SK-N-SH (cell line): ENCODE results near the gene ASCC1. TPM values are rescaled to one million over a fixed set of nuclear protein-coding genes. Genes with fewer than 3 reads are reported as not detected.
A peak's percentile ranks its signal among the peaks of the same experiment; 100 is the strongest.

Source experiments
- CTCF ChIA-PET: fragments of 300-600, 350-600 bp; formaldehyde crosslinking; extraction: SDS; loops from one replicate; lab custom pipeline; 2021; lab: Yijun Ruan, JAX
- POLR2A ChIA-PET: fragments of 350-600 bp; sonication (Branson Sonifier 250); formaldehyde crosslinking; extraction: SDS; loops from one replicate; lab custom pipeline; 2020; ENCODE audit warnings: antibody characterized with exemption, inconsistent platforms; lab: Yijun Ruan, JAX
- DNase-seq: peaks from one replicate; pipeline ENCODE4 v3.0.0; 2012
- H2AFZ ChIP-seq: fragments of 200-600 bp; sonication (generic); 2 replicates; pipeline ENCODE4 v1.8.1; 2016; ENCODE audit warnings: antibody characterized with exemption, mild to moderate bottlenecking, low read depth
- H3F3A ChIP-seq: fragments of 200-600 bp; sonication (generic); replicated peaks from 2 replicates; pipeline ENCODE3; 2016; ENCODE audit warnings: antibody characterized with exemption, mild to moderate bottlenecking; ENCODE audit not compliant: insufficient read depth
- H3K27ac ChIP-seq, 2 experiments: fragments of 200-500 bp in 1 of 2; fragments of 200-600 bp in 1 of 2; sonication (Bioruptor generic) in 1 of 2; sonication (generic), shearing (Covaris generic) in 1 of 2; 2 replicates each; pipeline versions ENCODE4 v1.5.1 to v1.6.1; 2014 to 2016; ENCODE audit warnings: low read depth in 2 of 2, inconsistent platforms in 1 of 2, low read length in 1 of 2, mild to moderate bottlenecking in 1 of 2, mixed read lengths in 1 of 2
- H3K27me3 ChIP-seq: fragments of 200-600 bp; sonication (generic), shearing (Covaris generic); 2 replicates; pipeline ENCODE4 v1.6.1; 2016; ENCODE audit warnings: mixed run types; ENCODE audit not compliant: insufficient read depth
- H3K36me3 ChIP-seq, 2 experiments: fragments of 200-500 bp in 1 of 2; fragments of 200-600 bp in 1 of 2; sonication (Bioruptor generic) in 1 of 2; sonication (generic) in 1 of 2; replicated peaks in 1 of 2; 2 replicates each; pipeline versions ENCODE3 to v1.5.1; 2014 to 2016; ENCODE audit warnings: low read length in 1 of 2, mild to moderate bottlenecking in 1 of 2; ENCODE audit not compliant: insufficient read depth in 2 of 2, control insufficient read depth in 1 of 2
- H3K4me1 ChIP-seq, 2 experiments: fragments of 200-500 bp in 1 of 2; fragments of 200-600 bp in 1 of 2; sonication (Bioruptor generic) in 1 of 2; sonication (generic), shearing (Covaris generic) in 1 of 2; 2 replicates each; pipeline versions ENCODE4 v1.5.1 to v1.6.1; 2014 to 2016; ENCODE audit warnings: low read depth in 1 of 2, low read length in 1 of 2, mixed run types in 1 of 2; ENCODE audit not compliant: insufficient read depth in 2 of 2, control insufficient read depth in 1 of 2
- H3K4me2 ChIP-seq: fragments of 200-600 bp; sonication (generic), shearing (Covaris generic); 2 replicates; pipeline ENCODE4 v1.6.1; 2017; ENCODE audit warnings: mixed run types
- H3K4me3 ChIP-seq, 2 experiments: fragments of 200-500 bp in 1 of 2; fragments of 200-600 bp in 1 of 2; sonication (Bioruptor generic) in 1 of 2; sonication (generic), shearing (Covaris generic) in 1 of 2; 2 replicates each; pipeline versions ENCODE4 v1.5.1 to v1.8.1; 2014 to 2016; ENCODE audit warnings: low read depth in 2 of 2, inconsistent platforms in 1 of 2, low read length in 1 of 2, mild to moderate bottlenecking in 1 of 2, mixed read lengths in 1 of 2, moderate library complexity in 1 of 2
- H3K79me2 ChIP-seq: fragments of 200-600 bp; sonication (generic); 2 replicates; pipeline ENCODE4 v1.8.1; 2017; ENCODE audit warnings: mild to moderate bottlenecking; ENCODE audit not compliant: insufficient read depth
- H3K9ac ChIP-seq: fragments of 200-600 bp; sonication (generic); 2 replicates; pipeline ENCODE4 v1.6.1; 2017; ENCODE audit warnings: mixed run types
- H3K9me2 ChIP-seq: fragments of 200-600 bp; sonication (generic); 2 replicates; pipeline ENCODE4 v1.6.1; 2017; ENCODE audit warnings: mixed run types
- H3K9me3 ChIP-seq: fragments of 200-600 bp; sonication (generic); 2 replicates; pipeline ENCODE4 v1.6.1; 2017; ENCODE audit warnings: mixed run types, mild to moderate bottlenecking, moderate library complexity
- H4K20me1 ChIP-seq: fragments of 200-600 bp; sonication (generic); 2 replicates; pipeline ENCODE4 v1.6.1; 2017; ENCODE audit warnings: mild to moderate bottlenecking, mixed run types; ENCODE audit not compliant: insufficient read depth
- ELF1 ChIP-seq: IDR thresholded peaks from 2 replicates; pipeline ENCODE4 v1.4.0; 2012
- EP300 ChIP-seq, 2 experiments: IDR thresholded peaks; 2 replicates each; pipeline versions ENCODE4 v1.4.0 to v1.6.1; 2012; ENCODE audit warnings: borderline replicate concordance in 1 of 2, low read depth in 1 of 2, low read length in 1 of 2
- FOXJ3 ChIP-seq: sonication (generic); formaldehyde crosslinking; IDR thresholded peaks from 2 replicates; pipeline ENCODE4 v1.5.1; 2020; ENCODE audit warnings: mild to moderate bottlenecking, missing genetic modification reagents
- FOXM1 ChIP-seq: IDR thresholded peaks from 2 replicates; pipeline ENCODE4 v1.4.0; 2012; ENCODE audit warnings: low read depth, mild to moderate bottlenecking
- GABPA ChIP-seq: IDR thresholded peaks from 2 replicates; pipeline ENCODE4 v1.4.0; 2012; ENCODE audit warnings: low read depth, mild to moderate bottlenecking
- GATA2 ChIP-seq: sonication (generic); formaldehyde crosslinking; IDR thresholded peaks from 2 replicates; pipeline ENCODE4 v1.5.0; 2020; ENCODE audit warnings: mild to moderate bottlenecking, missing genetic modification reagents
- JUND ChIP-seq: IDR thresholded peaks from 2 replicates; pipeline ENCODE4 v1.4.0; 2012
- MXI1 ChIP-seq: IDR thresholded peaks from 2 replicates; pipeline ENCODE4 v1.6.1; 2012; ENCODE audit warnings: mild to moderate bottlenecking, low read depth, low read length, improper control_type of control experiment
- NFIC ChIP-seq: IDR thresholded peaks from 2 replicates; pipeline ENCODE4 v1.4.0; 2012; ENCODE audit warnings: borderline replicate concordance
- NRF1 ChIP-seq: IDR thresholded peaks from 2 replicates; pipeline ENCODE4 v1.6.1; 2012; ENCODE audit warnings: low read depth, mild to moderate bottlenecking, low read length
- POLR2AphosphoS5 ChIP-seq: IDR thresholded peaks from 2 replicates; pipeline ENCODE4 v1.6.1; 2012; ENCODE audit warnings: low read depth, low read length
- RAD21 ChIP-seq: IDR thresholded peaks from 2 replicates; pipeline ENCODE4 v1.6.1; 2012; ENCODE audit warnings: mild to moderate bottlenecking, low read length
- RCOR1 ChIP-seq: fragments of 150-350 bp; IDR thresholded peaks from 2 replicates; pipeline ENCODE4 v1.6.1; 2017; ENCODE audit warnings: antibody characterized with exemption, low read length
- RXRA ChIP-seq: IDR thresholded peaks from 2 replicates; pipeline ENCODE4 v1.4.0; 2012; ENCODE audit warnings: low read depth, mild to moderate bottlenecking, borderline replicate concordance
- TAF1 ChIP-seq: IDR thresholded peaks from 2 replicates; pipeline ENCODE4 v1.6.1; 2012; ENCODE audit warnings: low read depth, mild to moderate bottlenecking, low read length, moderate library complexity, borderline replicate concordance
- TCF12 ChIP-seq: IDR thresholded peaks from 2 replicates; pipeline ENCODE4 v1.4.0; 2012
- USF1 ChIP-seq: IDR thresholded peaks from 2 replicates; pipeline ENCODE4 v1.4.0; 2012; ENCODE audit warnings: low read depth, borderline replicate concordance
- YY1 ChIP-seq: IDR thresholded peaks from 2 replicates; pipeline ENCODE4 v1.4.0; 2012; ENCODE audit warnings: low read depth, mild to moderate bottlenecking
- ZBTB33 ChIP-seq: IDR thresholded peaks from 2 replicates; pipeline ENCODE4 v1.4.0; 2012; ENCODE audit warnings: low read depth, borderline replicate concordance
- WGBS: methylation state at CpG from one replicate; pipeline ENCODE4 v1.1.6; 2017; ENCODE audit warnings: low lambda C conversion rate; 5-methylcytosine and 5-hydroxymethylcytosine counted together
- polyA plus RNA-seq, 3 experiments: library from polyadenylated mRNA; depleted of rRNA; stranded (reverse); fragments of >200 nt; gene quantifications; 2 replicates each; pipeline ENCODE4 v1.2.3, GENCODE V29; 2012
- TF ChIP-seq, protein P1 (sequence below): fragments of 200-600 bp; sonication (generic); IDR thresholded peaks from 2 replicates; pipeline ENCODE4 v1.6.1; 2017; ENCODE audit warnings: antibody characterized with exemption, mild to moderate bottlenecking, moderate library complexity
- TF ChIP-seq, protein P2 (sequence below): IDR thresholded peaks from 2 replicates; pipeline ENCODE4; 2012

The ASCC1 gene
- polyA plus RNA-seq, 1 of the 3 experiments (the other 2 are of a cell fraction), result 15.0 TPM

GRCh38 chr10:72173262-72173618 is 42.8 kb downstream of the ASCC1 start:
- CTCF ChIA-PET, result interaction anchor here (0.8 to 1.7 kb wide), 5 partner anchors 8 to 277 kb away, joined by 3 to 5 read pairs (median 4); no protein-coding TSS in a partner anchor
- Histone ChIP-seq H3K27ac (peak overlapping the region; percentile 80 to 90), H3K9me2 (no peaks in the 10 kb centered on the region), H3K36me3 (peaks cover 4 to 8% of the 10 kb centered on the region in 2 experiments), H3K4me3 (no peak overlapping the region), H3K79me2 (no peaks in the 10 kb centered on the region), H3F3A (peaks cover 59% of the 10 kb centered on the region), H3K9ac (no peak overlapping the region), H3K27me3 (no peaks in the 10 kb centered on the region), H3K4me1 (peaks cover 12 to 38% of the 10 kb centered on the region in 2 experiments), H3K4me2 (peak overlapping the region; percentile 40; the same call in 1 of the 2 replicates), H2AFZ (no peak overlapping the region), H4K20me1 (no peaks in the 10 kb centered on the region), H3K9me3 (no peaks in the 10 kb centered on the region)
- WGBS, result 28% methylated on average over 3 of the region's 3 CpGs
- POLR2A ChIA-PET, result interaction anchor here (0.6 to 1.4 kb wide), 2 partner anchors 8 to 276 kb away, joined by 4 to 5 read pairs; no protein-coding TSS in a partner anchor
- no peak for TF ChIP-seq NRF1
- TF ChIP-seq GABPA, result no peak
- no peak for TF ChIP-seq EP300 (IDR thresholded peaks at IDR 0.05; ENCODE audit: borderline replicate concordance in 1 of 2, low read depth in 1 of 2, low read length in 1 of 2)
- TF ChIP-seq JUND, result no peak
- TF ChIP-seq FOXJ3 (CRISPR knock-in tag), result no peak
- no peak for TF ChIP-seq TCF12
- no peak for TF ChIP-seq FOXM1
- TF ChIP-seq, protein P1, sequence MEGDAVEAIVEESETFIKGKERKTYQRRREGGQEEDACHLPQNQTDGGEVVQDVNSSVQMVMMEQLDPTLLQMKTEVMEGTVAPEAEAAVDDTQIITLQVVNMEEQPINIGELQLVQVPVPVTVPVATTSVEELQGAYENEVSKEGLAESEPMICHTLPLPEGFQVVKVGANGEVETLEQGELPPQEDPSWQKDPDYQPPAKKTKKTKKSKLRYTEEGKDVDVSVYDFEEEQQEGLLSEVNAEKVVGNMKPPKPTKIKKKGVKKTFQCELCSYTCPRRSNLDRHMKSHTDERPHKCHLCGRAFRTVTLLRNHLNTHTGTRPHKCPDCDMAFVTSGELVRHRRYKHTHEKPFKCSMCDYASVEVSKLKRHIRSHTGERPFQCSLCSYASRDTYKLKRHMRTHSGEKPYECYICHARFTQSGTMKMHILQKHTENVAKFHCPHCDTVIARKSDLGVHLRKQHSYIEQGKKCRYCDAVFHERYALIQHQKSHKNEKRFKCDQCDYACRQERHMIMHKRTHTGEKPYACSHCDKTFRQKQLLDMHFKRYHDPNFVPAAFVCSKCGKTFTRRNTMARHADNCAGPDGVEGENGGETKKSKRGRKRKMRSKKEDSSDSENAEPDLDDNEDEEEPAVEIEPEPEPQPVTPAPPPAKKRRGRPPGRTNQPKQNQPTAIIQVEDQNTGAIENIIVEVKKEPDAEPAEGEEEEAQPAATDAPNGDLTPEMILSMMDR, result no peak
- TF ChIP-seq, protein P2, sequence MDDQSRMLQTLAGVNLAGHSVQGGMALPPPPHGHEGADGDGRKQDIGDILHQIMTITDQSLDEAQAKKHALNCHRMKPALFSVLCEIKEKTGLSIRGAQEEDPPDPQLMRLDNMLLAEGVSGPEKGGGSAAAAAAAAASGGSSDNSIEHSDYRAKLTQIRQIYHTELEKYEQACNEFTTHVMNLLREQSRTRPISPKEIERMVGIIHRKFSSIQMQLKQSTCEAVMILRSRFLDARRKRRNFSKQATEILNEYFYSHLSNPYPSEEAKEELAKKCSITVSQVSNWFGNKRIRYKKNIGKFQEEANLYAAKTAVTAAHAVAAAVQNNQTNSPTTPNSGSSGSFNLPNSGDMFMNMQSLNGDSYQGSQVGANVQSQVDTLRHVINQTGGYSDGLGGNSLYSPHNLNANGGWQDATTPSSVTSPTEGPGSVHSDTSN, result no peak
- TF ChIP-seq RAD21, result no peak
- no peak for TF ChIP-seq USF1
- no peak for TF ChIP-seq GATA2
- TF ChIP-seq RCOR1, result no peak
- DNase-seq, result no peak

DNA sequence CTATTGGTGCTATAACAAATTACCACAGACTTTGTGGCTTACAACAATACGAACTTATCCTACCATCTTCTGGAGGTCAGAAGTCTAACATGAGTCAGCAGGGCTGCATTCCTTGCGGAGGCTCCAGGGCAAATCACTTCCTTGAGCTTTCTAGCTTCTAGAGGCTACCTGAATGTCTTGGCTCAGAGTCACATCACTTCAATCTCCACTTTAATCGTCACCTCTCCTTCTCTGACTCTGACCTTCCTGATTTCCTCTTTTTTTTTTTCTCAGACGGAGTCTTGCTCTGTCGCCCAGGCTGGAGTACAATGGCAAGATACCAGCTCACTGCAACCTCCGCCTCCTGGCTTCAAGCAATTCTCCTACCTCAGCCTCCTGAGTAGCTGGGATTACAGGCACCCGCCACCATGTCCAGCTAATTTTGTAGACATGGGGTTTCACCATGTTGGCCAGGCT is 44.9 kb downstream of the ASCC1 start:
- H4K20me1 ChIP-seq, result no peaks in the 10 kb centered on the region
- H3K79me2 ChIP-seq, result no peaks in the 10 kb centered on the region
- H3K4me3 ChIP-seq, result no peak overlapping the region
- ChIA-PET CTCF (no interaction called here), POLR2A (no interaction called here)
- peaks cover 59% of the 10 kb centered on the region for H3F3A ChIP-seq
- no peaks in the 10 kb centered on the region for H3K9me2 ChIP-seq
- peaks cover 12 to 38% of the 10 kb centered on the region in 2 experiments for H3K4me1 ChIP-seq
- no peak overlapping the region for H3K9ac ChIP-seq
- H3K4me2 ChIP-seq, result no peak overlapping the region
- 28% methylated on average over 7 of the region's 7 CpGs for WGBS
- H2AFZ ChIP-seq, result no peak overlapping the region
- H3K27me3 ChIP-seq, result no peaks in the 10 kb centered on the region
- no peak for DNase-seq
- H3K27ac ChIP-seq, result peak overlapping the region; percentile 5 to 83; a peak in 3 of 4 replicates
- H3K36me3 ChIP-seq, result no peaks in the 10 kb centered on the region
- H3K9me3 ChIP-seq, result no peaks in the 10 kb centered on the region
- TF ChIP-seq MXI1 (no peak), ELF1 (peak; percentile 72), FOXJ3 (CRISPR knock-in tag) (no peak), RAD21 (no peak), NFIC (peak; percentile 88), POLR2AphosphoS5 (peak; percentile 45; the same call in 1 of the 2 replicates), GABPA (no peak), RXRA (peak; percentile 97), TAF1 (no peak), TCF12 (peak; percentile 86), JUND (peak; percentile 91), ZBTB33 (no peak), YY1 (no peak)
- TF ChIP-seq, protein P1, result no peak
